K562 (cell line): ENCODE measurements around the gene RNU6-1. TPM values are rescaled to one million over a fixed set of nuclear protein-coding genes. Genes with fewer than 3 reads are reported as not detected.

Experiments used
- ATAC-seq: fragments of 200-7000 bp; cut with Tn5 transposase; 3 replicates; pipeline ENCODE4 v1.9.1; 2020; ENCODE audit warnings: moderate library complexity
- BruUV-seq: library from RNA; stranded (reverse); fragments of 400-500 nt; replicated peaks from 2 replicates; lab custom pipeline; 2021; lab: Mats Ljungman, UMichigan
- CTCF ChIA-PET: fragments of 300-600 bp; formaldehyde crosslinking; extraction: SDS; loops from one replicate; lab custom pipeline; 2021; ENCODE audit warnings: low intra/inter-chr PET ratio; lab: Yijun Ruan, JAX
- POLR2A ChIA-PET: fragments of 300-600, 350-650 bp; sonication (Branson Sonifier 250); formaldehyde crosslinking; extraction: SDS; loops from one replicate; lab custom pipeline; 2021; ENCODE audit warnings: antibody characterized with exemption, inconsistent platforms; lab: Yijun Ruan, JAX
- DNase-seq, 4 experiments: peaks; one replicate each; pipeline versions ENCODE4 v3.0.0 to v3.0.0-alpha.2; 2011 to 2018; ENCODE audit warnings: low spot score in 3 of 4, mixed read lengths in 3 of 4; ENCODE audit errors: extremely low read depth in 1 of 4
- FAIRE-seq: peaks from 2 replicates; lab custom pipeline; 2011; peaks lifted over from hg19 to GRCh38; lab: Jason Lieb, UNC
- H2AFZ ChIP-seq: 2 replicates; pipeline ENCODE4 v1.6.0; 2011; ENCODE audit warnings: low read depth, low read length, control low read depth, inconsistent platforms
- H3K27ac ChIP-seq: fragments of 200-600 bp; 3 replicates; pipeline ENCODE4 v1.8.0; 2011; ENCODE audit warnings: low read depth, mild to moderate bottlenecking, control low read depth, inconsistent platforms, low read length, moderate library complexity, mixed read lengths; ENCODE audit errors: extremely low read depth
- H3K27me3 ChIP-seq, 2 experiments: fragments of 300-600 bp in 1 of 2; 2 replicates in 1 of 2; 3 replicates in 1 of 2; pipeline versions ENCODE4 v1.6.0 to v1.8.0; 2011; ENCODE audit warnings: inconsistent platforms in 2 of 2, low read length in 2 of 2, mild to moderate bottlenecking in 1 of 2, mixed read lengths in 1 of 2, moderate library complexity in 1 of 2; ENCODE audit not compliant: control insufficient read depth in 2 of 2, insufficient read depth in 2 of 2
- H3K36me3 ChIP-seq: fragments of 300-600 bp; 3 replicates; pipeline ENCODE4 v1.8.0; 2011; ENCODE audit warnings: mild to moderate bottlenecking, low read length, inconsistent platforms; ENCODE audit not compliant: control insufficient read depth, insufficient read depth
- H3K4me1 ChIP-seq, 2 experiments: fragments of 200-600 bp in 1 of 2; replicated peaks in 1 of 2; 2 replicates in 1 of 2; 3 replicates in 1 of 2; pipeline versions ENCODE4 v1.5.1 to v1.8.0; 2011; ENCODE audit warnings: inconsistent platforms in 2 of 2, low read length in 2 of 2, mild to moderate bottlenecking in 1 of 2, mixed read lengths in 1 of 2, moderate library complexity in 1 of 2; ENCODE audit not compliant: control insufficient read depth in 2 of 2, insufficient read depth in 2 of 2
- H3K4me2 ChIP-seq: 2 replicates; pipeline ENCODE4 v1.6.1; 2011; ENCODE audit warnings: low read length, control low read depth, inconsistent platforms, mixed read lengths; ENCODE audit not compliant: insufficient read depth
- H3K4me3 ChIP-seq: fragments of 200-600 bp; sonication (generic), shearing (Covaris generic); 2 replicates; pipeline ENCODE4 v1.5.1; 2016; ENCODE audit warnings: control low read depth, inconsistent platforms
- H3K79me2 ChIP-seq: fragments of 200-600 bp; 3 replicates; pipeline ENCODE4 v1.8.0; 2011; ENCODE audit warnings: low read length, inconsistent platforms; ENCODE audit not compliant: control insufficient read depth, insufficient read depth
- H3K9ac ChIP-seq, 2 experiments: 2 replicates each; pipeline versions ENCODE4 v1.6.0 to v1.6.1; 2011; ENCODE audit warnings: low read depth in 2 of 2, low read length in 2 of 2, control low read depth in 1 of 2, inconsistent platforms in 1 of 2, mild to moderate bottlenecking in 1 of 2, mixed read lengths in 1 of 2; ENCODE audit not compliant: insufficient read depth in 1 of 2
- H3K9me1 ChIP-seq: one replicate; pipeline ENCODE4 v1.6.0; 2011; ENCODE audit warnings: inconsistent platforms, mild to moderate bottlenecking, low read length, moderate library complexity; ENCODE audit not compliant: control insufficient read depth, insufficient read depth
- H3K9me3 ChIP-seq: replicated peaks from 2 replicates; pipeline ENCODE4 v1.5.1; 2011; ENCODE audit warnings: low read depth, low read length, inconsistent platforms; ENCODE audit not compliant: control insufficient read depth, insufficient read depth
- H4K20me1 ChIP-seq: replicated peaks from 2 replicates; pipeline ENCODE4 v1.6.1; 2011; ENCODE audit warnings: low read length, inconsistent platforms, mixed read lengths; ENCODE audit not compliant: control insufficient read depth, insufficient read depth
- C11orf30 ChIP-seq: fragments of 450-650 bp; IDR thresholded peaks from 2 replicates; pipeline ENCODE4 v1.6.1; 2016; ENCODE audit warnings: low read depth, mild to moderate bottlenecking
- E4F1 ChIP-seq: fragments of 250-450 bp; sonication (Bioruptor Pico); IDR thresholded peaks from 2 replicates; pipeline ENCODE4 v1.5.0; 2021; ENCODE audit warnings: mild to moderate bottlenecking, borderline replicate concordance
- GTF2A2 ChIP-seq: IDR thresholded peaks from 2 replicates; pipeline ENCODE4 v1.6.1; 2016; ENCODE audit warnings: mild to moderate bottlenecking, missing genetic modification characterization, missing compliant biosample characterization
- MCM5 ChIP-seq: fragments of 450-650 bp; IDR thresholded peaks from 2 replicates; pipeline ENCODE4 v1.6.1; 2016; ENCODE audit warnings: low read depth
- POLR2H ChIP-seq: IDR thresholded peaks from 2 replicates; pipeline ENCODE4 v1.6.1; 2016; ENCODE audit warnings: missing genetic modification characterization, low read depth, mild to moderate bottlenecking, control low read depth, missing compliant biosample characterization, moderate library complexity
- ZBTB7A ChIP-seq: IDR thresholded peaks from 2 replicates; pipeline ENCODE4 v1.6.1; 2011; ENCODE audit warnings: low read depth, mild to moderate bottlenecking, low read length, moderate library complexity, borderline replicate concordance; ENCODE audit not compliant: control insufficient read depth
- ZNF584 ChIP-seq: fragments of 200-800 bp; sonication (Bioruptor generic); IDR thresholded peaks from 2 replicates; pipeline ENCODE4 v1.6.1; 2016; ENCODE audit warnings: low read depth, mild to moderate bottlenecking, missing genetic modification characterization, missing compliant biosample characterization
- WGBS: fragments of 100-300 bp; shearing (Covaris generic); methylation state at CpG from one replicate; pipeline ENCODE4 v1.1.6; 2016; ENCODE audit warnings: low coverage, mixed read lengths; ENCODE audit not compliant: insufficient coverage; ENCODE audit errors: missing lambda C conversion rate; 5-methylcytosine and 5-hydroxymethylcytosine counted together
- in situ Hi-C: fragments of 300-500 bp; cut with MboI; formaldehyde crosslinking; loops from 4 replicates; pipeline ENCODE4 v1.15.0; 2018; ENCODE audit warnings: inconsistent platforms, mixed read lengths
- intact Hi-C: fragments of 100-400 bp; cut with micrococcal nuclease; formaldehyde crosslinking; loops from 2 replicates; pipeline ENCODE4 v1.14.2; 2022
- polyA plus RNA-seq, 8 experiments: library from polyadenylated mRNA; depleted of rRNA in 4 of 8; stranded (reverse) in 5 of 8; unstranded in 3 of 8; fragments of >200 nt; fragmentation: Nextera tagmentation in 2 of 8; fragmentation: Illumina TruSeq in 1 of 8; extraction: Ambion mirVana in 2 of 8; extraction: Trizol in 1 of 8; gene quantifications; 2 replicates each; pipeline versions ENCODE4 v1.2.1 to v1.2.3, GENCODE V29; 2011 to 2014; ENCODE audit warnings: inconsistent platforms in 1 of 8, missing spikeins in 1 of 8
- total RNA-seq, 7 experiments: library from RNA; depleted of rRNA in 6 of 7; stranded (reverse); fragments of >200 nt in 6 of 7; fragmentation: Illumina TruSeq in 2 of 7; extraction: Trizol in 2 of 7; gene quantifications; 2 replicates each; pipeline versions ENCODE4 v1.2.1 to v1.2.3, GENCODE V29; 2011 to 2021; ENCODE audit warnings: low replicate concordance in 1 of 7
- TF ChIP-seq, protein P1 (sequence below), 3 experiments: IDR thresholded peaks in 2 of 3; conservative IDR thresholded peaks in 1 of 3; 2 replicates each; pipeline ENCODE4 v1.5.1; 2011 to 2012; ENCODE audit warnings: low read length in 3 of 3, mild to moderate bottlenecking in 3 of 3, control low read depth in 2 of 3, improper control_type of control experiment in 1 of 3, inconsistent platforms in 1 of 3, low read depth in 1 of 3, mixed read lengths in 1 of 3, moderate library complexity in 1 of 3; ENCODE audit not compliant: insufficient read depth in 2 of 3

Gene RNU6-1
- total and polyA plus RNA-seq, 9 of the 15 experiments (the other 6 are each of a cell fraction or from before 2014, with no cell fraction given), result not detected

DNA sequence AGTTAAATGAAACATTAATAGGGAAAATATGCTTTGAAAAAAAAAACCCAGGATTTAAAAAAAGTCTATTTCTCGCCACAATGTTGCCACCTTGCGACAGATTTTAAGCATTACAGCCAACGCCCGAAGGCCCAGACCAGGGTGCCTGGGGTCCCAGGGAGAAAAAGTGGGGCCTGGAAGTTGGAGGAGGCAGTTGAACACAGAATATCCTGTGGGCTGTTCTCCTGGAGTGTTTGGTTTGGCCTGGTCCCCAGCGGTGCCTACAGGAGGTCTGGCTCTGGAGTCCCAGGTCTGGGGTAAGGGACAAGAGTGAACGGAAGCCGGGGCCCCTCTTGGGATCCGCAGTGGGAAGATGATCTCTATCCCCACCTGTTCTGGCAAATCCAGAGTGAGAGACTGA is 3.4 kb downstream of the RNU6-1 start (continued):
- TF ChIP-seq, protein P1, sequence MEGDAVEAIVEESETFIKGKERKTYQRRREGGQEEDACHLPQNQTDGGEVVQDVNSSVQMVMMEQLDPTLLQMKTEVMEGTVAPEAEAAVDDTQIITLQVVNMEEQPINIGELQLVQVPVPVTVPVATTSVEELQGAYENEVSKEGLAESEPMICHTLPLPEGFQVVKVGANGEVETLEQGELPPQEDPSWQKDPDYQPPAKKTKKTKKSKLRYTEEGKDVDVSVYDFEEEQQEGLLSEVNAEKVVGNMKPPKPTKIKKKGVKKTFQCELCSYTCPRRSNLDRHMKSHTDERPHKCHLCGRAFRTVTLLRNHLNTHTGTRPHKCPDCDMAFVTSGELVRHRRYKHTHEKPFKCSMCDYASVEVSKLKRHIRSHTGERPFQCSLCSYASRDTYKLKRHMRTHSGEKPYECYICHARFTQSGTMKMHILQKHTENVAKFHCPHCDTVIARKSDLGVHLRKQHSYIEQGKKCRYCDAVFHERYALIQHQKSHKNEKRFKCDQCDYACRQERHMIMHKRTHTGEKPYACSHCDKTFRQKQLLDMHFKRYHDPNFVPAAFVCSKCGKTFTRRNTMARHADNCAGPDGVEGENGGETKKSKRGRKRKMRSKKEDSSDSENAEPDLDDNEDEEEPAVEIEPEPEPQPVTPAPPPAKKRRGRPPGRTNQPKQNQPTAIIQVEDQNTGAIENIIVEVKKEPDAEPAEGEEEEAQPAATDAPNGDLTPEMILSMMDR (IDR thresholded peaks at IDR 0.05 in 2 of 3, conservative IDR thresholded peaks at IDR 0.05 in 1 of 3; ENCODE audit: insufficient read depth in 2 of 3, low read depth in 1 of 3, low read length in 3 of 3), result peak; percentile 68 to 85 (median 84)
- TF ChIP-seq POLR2H (no peak), GTF2A2 (tag) (no peak)

DNA sequence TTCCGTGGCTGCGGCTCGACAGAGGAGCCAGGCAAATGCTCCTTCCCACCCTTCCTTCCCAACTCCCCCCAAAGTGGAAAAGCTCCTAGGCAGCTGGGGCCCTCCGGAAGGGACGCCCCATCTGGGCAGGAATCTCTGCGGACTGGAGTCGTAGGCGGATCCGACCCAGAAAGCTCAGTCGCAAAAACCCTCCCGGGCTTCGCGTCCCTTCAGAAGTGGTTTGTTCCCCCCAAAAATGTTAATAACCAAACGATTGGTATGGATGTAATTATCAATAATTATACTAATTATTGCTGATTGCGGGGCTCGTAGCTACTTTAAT is 3.8 kb downstream of the RNU6-1 start:
- Histone ChIP-seq H3K9me1 (no peaks in the 10 kb centered on the region), H3K79me2 (no peaks in the 10 kb centered on the region), H2AFZ (no peak overlapping the region), H3K27me3 (peaks cover 2 to 29% of the 10 kb centered on the region in 2 experiments; a peak in 4 of 5 replicates), H3K9me3 (no peaks in the 10 kb centered on the region), H4K20me1 (no peaks in the 10 kb centered on the region; the same call in 1 of the 2 replicates), H3K36me3 (no peaks in the 10 kb centered on the region), H3K4me1 (peaks cover 9 to 44% of the 10 kb centered on the region in 2 experiments), H3K9ac (peak overlapping the region in 1 of 2 experiments; percentile 57; a peak in 2 of 4 replicates), H3K4me2 (no peak overlapping the region), H3K4me3 (no peak overlapping the region), H3K27ac (no peak overlapping the region)
- CTCF ChIA-PET, result interaction anchor here (0.6 to 5.5 kb wide), 4 partner anchors 334 to 580 kb away, joined by 3 to 39 read pairs (median 12); no protein-coding TSS in a partner anchor
- 33% methylated on average over 16 of the region's 16 CpGs for WGBS
- POLR2A ChIA-PET, result no interaction called here
- in situ Hi-C loops (loop anchor here (5.0 to 10.0 kb wide), 2 partner anchors 379 to 901 kb away; no protein-coding TSS in a partner anchor), intact Hi-C loops (loop anchor here (1.0 to 10.0 kb wide), 2 partner anchors 379 to 531 kb away; no protein-coding TSS in a partner anchor)
- no peak for FAIRE-seq
- DNase-seq, result no peak
- BruUV-seq, result no TSS peak
- TF ChIP-seq MCM5 (no peak), ZNF584 (CRISPR knock-in tag) (no peak), ZBTB7A (0 out of 2 replicates have a peak, but pooled peaks have one; percentile 6), E4F1 (CRISPR knock-in tag) (0 out of 2 replicates have a peak, but pooled peaks have one; percentile 15), C11orf30 (no peak)
- ATAC-seq, result no peak
